Loucy (cell line): ENCODE data around the gene ICE1.
A peak's percentile ranks its signal among the peaks of the same experiment; 100 is the strongest.

ENCODE experiments used
- H2AFZ ChIP-seq: fragments of 200-600 bp; sonication (generic); 2 replicates; pipeline ENCODE4 v1.6.0; 2016; ENCODE audit warnings: antibody characterized with exemption, mild to moderate bottlenecking, low read length, moderate library complexity
- H3F3A ChIP-seq: fragments of 200-600 bp; 2 replicates; pipeline ENCODE4 v1.6.0; 2016; ENCODE audit warnings: antibody characterized with exemption, low read depth, mild to moderate bottlenecking
- H3K27me3 ChIP-seq: fragments of 200-600 bp; sonication (generic); 2 replicates; pipeline ENCODE4 v1.6.1; 2014; ENCODE audit warnings: low read length, mild to moderate bottlenecking; ENCODE audit not compliant: insufficient read depth, poor library complexity, severe bottlenecking
- H3K36me3 ChIP-seq: fragments of 200-600 bp; sonication (generic); 2 replicates; pipeline ENCODE4 v1.6.1; 2016; ENCODE audit warnings: low read length; ENCODE audit not compliant: insufficient read depth
- H3K4me1 ChIP-seq: fragments of 200-600 bp; sonication (generic); 2 replicates; pipeline ENCODE4 v1.5.1; 2014; ENCODE audit warnings: low read length, mild to moderate bottlenecking; ENCODE audit not compliant: insufficient read depth, poor library complexity, severe bottlenecking
- H3K4me2 ChIP-seq: fragments of 200-600 bp; sonication (generic); 2 replicates; pipeline ENCODE4 v1.6.0; 2014; ENCODE audit warnings: antibody characterized with exemption, low read length, low read depth, mild to moderate bottlenecking; ENCODE audit not compliant: poor library complexity, severe bottlenecking
- H3K4me3 ChIP-seq: fragments of 200-600 bp; sonication (generic); 2 replicates; pipeline ENCODE4 v1.5.1; 2014; ENCODE audit warnings: low read length, mild to moderate bottlenecking, mixed read lengths; ENCODE audit not compliant: poor library complexity, severe bottlenecking
- H3K79me2 ChIP-seq: fragments of 200-600 bp; sonication (generic); 2 replicates; pipeline ENCODE4 v1.6.1; 2014; ENCODE audit warnings: low read length; ENCODE audit not compliant: insufficient read depth
- H3K9ac ChIP-seq: fragments of 200-600 bp; sonication (generic); 2 replicates; pipeline ENCODE4 v1.6.0; 2014; ENCODE audit warnings: mild to moderate bottlenecking, low read depth, low read length, moderate library complexity; ENCODE audit not compliant: poor library complexity, severe bottlenecking
- H3K9me2 ChIP-seq: fragments of 200-600 bp; sonication (generic); replicated peaks from 2 replicates; pipeline ENCODE4 v1.6.1; 2016; ENCODE audit warnings: low read depth, low read length, mixed read lengths
- H3K9me3 ChIP-seq: fragments of 200-600 bp; sonication (generic); 2 replicates; pipeline ENCODE4 v1.6.1; 2014; ENCODE audit warnings: mild to moderate bottlenecking, antibody characterized with exemption, low read length, low read depth; ENCODE audit not compliant: insufficient read depth
- H4K20me1 ChIP-seq: fragments of 200-600 bp; sonication (generic); 2 replicates; pipeline ENCODE4 v1.6.0; 2014; ENCODE audit warnings: antibody characterized with exemption, low read length, mild to moderate bottlenecking; ENCODE audit not compliant: insufficient read depth, poor library complexity, severe bottlenecking
- EZH2phosphoT487 ChIP-seq: fragments of 200-600 bp; IDR thresholded peaks from 2 replicates; pipeline ENCODE4 v1.6.1; 2018; ENCODE audit warnings: antibody characterized with exemption, mild to moderate bottlenecking, moderate library complexity, borderline replicate concordance
- TF ChIP-seq, protein P1 (sequence below): fragments of 200-600 bp; sonication (generic); conservative IDR thresholded peaks from 2 replicates; pipeline ENCODE4 v1.5.1; 2014; ENCODE audit warnings: mild to moderate bottlenecking, antibody characterized with exemption, low read length

Gene ICE1

DNA sequence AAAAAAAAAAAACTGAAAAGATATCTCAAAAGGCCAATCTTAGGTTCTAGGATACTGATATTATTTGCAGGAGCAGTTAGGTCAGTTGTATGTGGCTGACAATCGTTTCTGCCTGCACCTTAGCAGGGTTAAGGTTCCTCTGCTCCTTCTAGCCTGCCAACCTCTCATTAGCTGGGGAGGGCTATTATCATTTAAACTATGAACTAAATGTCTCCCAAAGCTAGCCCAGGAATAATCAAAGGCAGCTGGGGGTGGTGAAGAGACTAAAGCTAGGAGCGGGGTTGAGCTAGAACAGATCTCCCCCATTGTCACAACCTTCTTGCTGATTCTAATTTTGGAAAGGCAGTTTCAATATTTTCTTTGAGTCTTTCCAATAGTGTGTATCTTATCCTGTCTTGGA, 99.9 kb downstream of the ICE1 start:
- Histone ChIP-seq H3F3A (no peaks in the 10 kb centered on the region), H3K79me2 (no peaks in the 10 kb centered on the region), H3K27me3 (peaks cover 8% of the 10 kb centered on the region), H3K4me1 (no peaks in the 10 kb centered on the region), H3K4me3 (no peak overlapping the region), H3K4me2 (no peak overlapping the region), H2AFZ (no peak overlapping the region), H4K20me1 (no peaks in the 10 kb centered on the region), H3K36me3 (no peaks in the 10 kb centered on the region), H3K9me3 (peaks cover 4% of the 10 kb centered on the region; the same call in 1 of the 2 replicates), H3K9ac (no peak overlapping the region), H3K9me2 (no peaks in the 10 kb centered on the region)
- TF ChIP-seq, protein P1, sequence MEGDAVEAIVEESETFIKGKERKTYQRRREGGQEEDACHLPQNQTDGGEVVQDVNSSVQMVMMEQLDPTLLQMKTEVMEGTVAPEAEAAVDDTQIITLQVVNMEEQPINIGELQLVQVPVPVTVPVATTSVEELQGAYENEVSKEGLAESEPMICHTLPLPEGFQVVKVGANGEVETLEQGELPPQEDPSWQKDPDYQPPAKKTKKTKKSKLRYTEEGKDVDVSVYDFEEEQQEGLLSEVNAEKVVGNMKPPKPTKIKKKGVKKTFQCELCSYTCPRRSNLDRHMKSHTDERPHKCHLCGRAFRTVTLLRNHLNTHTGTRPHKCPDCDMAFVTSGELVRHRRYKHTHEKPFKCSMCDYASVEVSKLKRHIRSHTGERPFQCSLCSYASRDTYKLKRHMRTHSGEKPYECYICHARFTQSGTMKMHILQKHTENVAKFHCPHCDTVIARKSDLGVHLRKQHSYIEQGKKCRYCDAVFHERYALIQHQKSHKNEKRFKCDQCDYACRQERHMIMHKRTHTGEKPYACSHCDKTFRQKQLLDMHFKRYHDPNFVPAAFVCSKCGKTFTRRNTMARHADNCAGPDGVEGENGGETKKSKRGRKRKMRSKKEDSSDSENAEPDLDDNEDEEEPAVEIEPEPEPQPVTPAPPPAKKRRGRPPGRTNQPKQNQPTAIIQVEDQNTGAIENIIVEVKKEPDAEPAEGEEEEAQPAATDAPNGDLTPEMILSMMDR, result no peak
- TF ChIP-seq EZH2phosphoT487, result no peak

DNA sequence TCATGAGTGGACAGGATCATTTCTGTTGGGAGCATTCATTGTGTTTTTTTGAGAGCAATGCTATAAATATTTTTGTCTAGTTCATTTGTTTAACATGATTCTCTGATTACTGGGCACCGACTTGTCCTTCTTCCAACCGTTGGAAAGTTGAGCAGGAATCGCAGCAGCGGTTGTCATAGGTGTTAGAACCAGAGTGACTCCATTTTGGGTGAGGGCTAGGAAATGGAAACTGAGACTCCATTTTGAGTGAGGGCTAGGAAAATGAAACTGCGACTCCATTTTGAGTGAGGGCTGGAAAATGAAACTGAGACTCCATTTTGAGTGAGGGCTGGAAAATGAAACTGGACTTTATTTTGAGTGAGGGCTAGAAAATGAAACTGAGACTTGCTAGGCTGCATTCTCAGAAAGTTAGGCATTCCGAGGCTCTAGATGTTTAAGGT, 100.6 kb downstream of the ICE1 start:
- TF ChIP-seq, protein P1, result no peak
- no peak for TF ChIP-seq EZH2phosphoT487
- no peak overlapping the region for H3K9ac ChIP-seq
- no peaks in the 10 kb centered on the region for H4K20me1 ChIP-seq
- peak overlapping the region; percentile 59 for H2AFZ ChIP-seq
- peak overlapping the region; percentile 44 for H3K4me2 ChIP-seq
- no peaks in the 10 kb centered on the region for H3F3A ChIP-seq
- H3K27me3 ChIP-seq, result peaks cover 8% of the 10 kb centered on the region
- peaks cover 4% of the 10 kb centered on the region; the same call in 1 of the 2 replicates for H3K9me3 ChIP-seq
- no peaks in the 10 kb centered on the region for H3K9me2 ChIP-seq
- H3K79me2 ChIP-seq, result no peaks in the 10 kb centered on the region
- no peaks in the 10 kb centered on the region for H3K4me1 ChIP-seq
- H3K4me3 ChIP-seq, result peak overlapping the region; percentile 35
- no peaks in the 10 kb centered on the region for H3K36me3 ChIP-seq

DNA sequence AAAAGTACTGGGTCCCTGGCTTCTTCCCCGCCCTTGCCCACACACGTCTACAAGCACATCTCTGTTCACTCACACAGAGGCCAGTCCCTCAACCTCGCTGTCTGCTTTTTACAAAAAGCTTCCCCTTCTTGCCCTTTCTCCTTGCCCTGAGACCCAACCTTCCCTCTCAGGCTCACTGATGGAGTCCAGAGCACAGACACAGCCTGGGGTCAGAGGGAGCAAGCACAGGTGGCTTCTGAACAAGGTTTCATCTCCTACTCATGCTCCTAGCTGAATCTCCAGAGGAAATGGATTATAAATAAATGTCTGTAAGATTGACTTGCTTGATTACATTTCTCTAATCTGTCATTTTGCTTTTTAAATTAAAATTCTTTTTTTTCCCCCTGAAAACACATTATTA, 101.8 kb downstream of the ICE1 start:
- Histone ChIP-seq H3K4me2 (no peak overlapping the region), H3K4me3 (no peak overlapping the region), H3K9ac (no peak overlapping the region), H3F3A (no peaks in the 10 kb centered on the region), H3K27me3 (peaks cover 8% of the 10 kb centered on the region), H4K20me1 (no peaks in the 10 kb centered on the region), H3K4me1 (no peaks in the 10 kb centered on the region), H3K9me2 (no peaks in the 10 kb centered on the region), H2AFZ (no peak overlapping the region), H3K9me3 (peaks cover 4% of the 10 kb centered on the region; the same call in 1 of the 2 replicates), H3K79me2 (no peaks in the 10 kb centered on the region), H3K36me3 (no peaks in the 10 kb centered on the region)
- TF ChIP-seq, protein P1, result no peak
- no peak for TF ChIP-seq EZH2phosphoT487
